B cell (primary cell): ENCODE results near the gene ARSD. TPM values are rescaled to one million over a fixed set of nuclear protein-coding genes. Genes with fewer than 3 reads are reported as not detected.

ENCODE experiments used
- ATAC-seq: fragments of 200-7000 bp; cut with Tn5 transposase; one replicate; pipeline ENCODE4 v1.10.0; 2021; ENCODE audit warnings: low read depth, mild to moderate bottlenecking, moderate number of reproducible peaks, moderate library complexity
- CTCF ChIA-PET: fragments of 350-600 bp; sonication (Branson Sonifier 250); formaldehyde crosslinking; loops from one replicate; lab custom pipeline; 2021; ENCODE audit warnings: antibody characterized with exemption, inconsistent platforms; lab: Charles Lee
- POLR2A ChIA-PET: fragments of 350-600 bp; sonication (Branson Sonifier 250); formaldehyde crosslinking; loops from one replicate; lab custom pipeline; 2021; ENCODE audit warnings: antibody characterized with exemption; lab: Charles Lee
- DNase-seq: peaks from one replicate; pipeline ENCODE4 v3.0.0; 2013
- H2AFZ ChIP-seq: 2 replicates; pipeline ENCODE4 v1.6.1; 2012; ENCODE audit warnings: mild to moderate bottlenecking, low read depth, low read length; ENCODE audit not compliant: insufficient read depth, poor library complexity, severe bottlenecking
- H3K27ac ChIP-seq, 2 donors: 1 replicate in 1 of 2; 2 replicates in 1 of 2; pipeline ENCODE4 v1.5.1; 2012 to 2013; ENCODE audit warnings: low read length in 2 of 2, mild to moderate bottlenecking in 2 of 2, moderate library complexity in 1 of 2
- H3K27me3 ChIP-seq, 4 experiments: fragments of 200-600 bp in 1 of 4; sonication (generic) in 1 of 4; replicated peaks in 1 of 4; 1 replicate in 2 of 4; 2 replicates in 2 of 4; pipeline versions ENCODE4 v1.6.1 to v1.7.0; 2013 to 2016; ENCODE audit warnings: low read length in 3 of 4, mild to moderate bottlenecking in 2 of 4, mixed read lengths in 1 of 4, moderate library complexity in 1 of 4; ENCODE audit not compliant: insufficient read depth in 4 of 4, control insufficient read depth in 3 of 4; ENCODE audit errors: control extremely low read depth in 1 of 4
- H3K36me3 ChIP-seq, 2 experiments: replicated peaks in 1 of 2; 1 replicate in 1 of 2; 2 replicates in 1 of 2; pipeline versions ENCODE4 v1.6.1 to v1.7.1; 2013; ENCODE audit warnings: low read length in 1 of 2; ENCODE audit not compliant: insufficient read depth in 2 of 2, control insufficient read depth in 1 of 2; ENCODE audit errors: control extremely low read depth in 1 of 2, extremely low read depth in 1 of 2
- H3K4me1 ChIP-seq, 2 donors: fragments of 200-600 bp in 1 of 2; sonication (generic) in 1 of 2; 1 replicate in 1 of 2; 2 replicates in 1 of 2; pipeline versions ENCODE4 v1.5.1 to v1.6.1; 2013 to 2017; ENCODE audit warnings: low read length in 2 of 2; ENCODE audit not compliant: control insufficient read depth in 2 of 2, insufficient read depth in 2 of 2
- H3K4me2 ChIP-seq: replicated peaks from 2 replicates; pipeline ENCODE3; 2012; ENCODE audit warnings: mild to moderate bottlenecking, low read depth, low read length; ENCODE audit not compliant: poor library complexity, severe bottlenecking
- H3K4me3 ChIP-seq, 5 experiments: fragments of 200-600 bp in 1 of 5; sonication (generic) in 1 of 5; 1 replicate in 3 of 5; 2 replicates in 2 of 5; pipeline versions ENCODE4 v1.5.1 to v1.7.0; 2011 to 2016; ENCODE audit warnings: low read length in 4 of 5, mild to moderate bottlenecking in 4 of 5, low read depth in 2 of 5, control low read depth in 1 of 5, moderate library complexity in 1 of 5; ENCODE audit not compliant: insufficient read depth in 1 of 5; ENCODE audit errors: control extremely low read depth in 1 of 5, extremely low read depth in 1 of 5
- H3K79me2 ChIP-seq: fragments of 200-600 bp; sonication (generic); one replicate; pipeline ENCODE4 v1.6.0; 2016; ENCODE audit warnings: low read length; ENCODE audit not compliant: control insufficient read depth, insufficient read depth
- H3K9ac ChIP-seq: fragments of 200-600 bp; sonication (generic); 2 replicates; pipeline ENCODE4 v1.6.1; 2017; ENCODE audit warnings: mild to moderate bottlenecking, low read length, moderate library complexity
- H3K9me3 ChIP-seq, 3 donors: one replicate each; pipeline versions ENCODE4 v1.6.1 to v1.7.1; 2013; ENCODE audit warnings: low read length in 2 of 3; ENCODE audit not compliant: control insufficient read depth in 2 of 3, insufficient read depth in 1 of 3; ENCODE audit errors: control extremely low read depth in 1 of 3
- H4K20me1 ChIP-seq: 2 replicates; pipeline ENCODE4 v1.6.0; 2012; ENCODE audit warnings: mild to moderate bottlenecking, low read length; ENCODE audit not compliant: insufficient read depth, control insufficient read depth, poor library complexity, severe bottlenecking
- H3K27ac Mint-ChIP-seq: one replicate; pipeline ENCODE4 v1.8.0; 2021; ENCODE audit warnings: mixed read lengths
- H3K27me3 Mint-ChIP-seq: one replicate; pipeline ENCODE4 v1.8.0; 2021; ENCODE audit warnings: mixed read lengths
- H3K4me1 Mint-ChIP-seq: one replicate; pipeline ENCODE4 v1.8.0; 2021; ENCODE audit warnings: mixed read lengths
- H3K4me3 Mint-ChIP-seq: one replicate; pipeline ENCODE4 v1.8.0; 2021; ENCODE audit warnings: mixed read lengths
- H3K9me3 Mint-ChIP-seq: one replicate; pipeline ENCODE4 v1.8.0; 2022; ENCODE audit warnings: mixed read lengths; ENCODE audit not compliant: insufficient read depth
- EZH2 ChIP-seq: IDR thresholded peaks from 2 replicates; pipeline ENCODE4 v1.6.1; 2012; ENCODE audit warnings: borderline replicate concordance, low read depth, mild to moderate bottlenecking, moderate library complexity, low read length; ENCODE audit not compliant: insufficient read depth, poor library complexity, severe bottlenecking
- WGBS: methylation state at CpG from one replicate; pipeline ENCODE4 v1.1.5; 2013; ENCODE audit warnings: missing lambda C conversion rate; ENCODE audit not compliant: insufficient coverage; 5-methylcytosine and 5-hydroxymethylcytosine counted together
- intact Hi-C: fragments of 100-400 bp; cut with micrococcal nuclease; formaldehyde crosslinking; loops from one replicate; pipeline ENCODE4 v1.10.0; 2022
- polyA plus RNA-seq: library from polyadenylated mRNA; depleted of rRNA; stranded (reverse); fragments of >200 nt; gene quantifications from 2 replicates; pipeline ENCODE4 v1.2.3, GENCODE V29; 2012
- total RNA-seq, 2 donors: library from RNA; stranded (reverse); fragments of 120-200 nt in 1 of 2; gene quantifications; 1 replicate in 1 of 2; 2 replicates in 1 of 2; pipeline versions ENCODE4 v1.2.3 to v1.2.4, GENCODE V29; 2013 to 2022
- TF ChIP-seq, protein P1 (sequence below): fragments of 200-600 bp; IDR thresholded peaks from one replicate; pipeline ENCODE4 v1.8.0; 2022; ENCODE audit warnings: antibody characterized with exemption, mild to moderate bottlenecking

The ARSD gene
- total and polyA plus RNA-seq, 2 donors (not counting 1 experiment from before 2014, with no cell fraction given) = 2.7 to 13.3 TPM

DNA sequence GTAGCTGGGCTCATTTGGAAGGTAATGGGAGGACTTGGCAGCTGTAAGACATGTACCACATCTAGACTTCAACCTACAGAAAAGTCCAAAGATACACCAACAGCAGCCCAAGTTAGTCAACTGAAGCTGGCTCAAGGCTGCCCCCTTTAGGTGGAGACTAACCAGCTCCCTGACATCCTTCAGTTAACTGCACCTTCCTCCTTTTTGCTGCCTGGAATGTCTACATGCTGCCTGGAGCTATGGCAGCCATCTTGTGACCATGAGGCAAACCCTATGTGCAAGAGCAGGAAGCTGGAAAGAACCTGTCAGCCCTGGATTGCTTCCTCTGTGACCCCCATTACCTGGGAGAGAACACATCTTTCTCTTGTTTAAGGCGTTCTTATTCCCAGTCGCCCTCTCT lies 25.8 kb downstream of the ARSD start:
- peaks cover 4% of the 10 kb centered on the region for H3K4me1 Mint-ChIP-seq
- no peaks in the 10 kb centered on the region for H3K36me3 ChIP-seq
- H3K79me2 ChIP-seq = no peaks in the 10 kb centered on the region
- no peak overlapping the region for H3K9ac ChIP-seq
- ATAC-seq (no peak), DNase-seq (no peak)
- POLR2A ChIA-PET = no interaction called here
- H3K9me3 ChIP-seq = peaks cover 0 to 21% (median 10%) of the 10 kb centered on the region in 3 donors
- TF ChIP-seq, protein P1, sequence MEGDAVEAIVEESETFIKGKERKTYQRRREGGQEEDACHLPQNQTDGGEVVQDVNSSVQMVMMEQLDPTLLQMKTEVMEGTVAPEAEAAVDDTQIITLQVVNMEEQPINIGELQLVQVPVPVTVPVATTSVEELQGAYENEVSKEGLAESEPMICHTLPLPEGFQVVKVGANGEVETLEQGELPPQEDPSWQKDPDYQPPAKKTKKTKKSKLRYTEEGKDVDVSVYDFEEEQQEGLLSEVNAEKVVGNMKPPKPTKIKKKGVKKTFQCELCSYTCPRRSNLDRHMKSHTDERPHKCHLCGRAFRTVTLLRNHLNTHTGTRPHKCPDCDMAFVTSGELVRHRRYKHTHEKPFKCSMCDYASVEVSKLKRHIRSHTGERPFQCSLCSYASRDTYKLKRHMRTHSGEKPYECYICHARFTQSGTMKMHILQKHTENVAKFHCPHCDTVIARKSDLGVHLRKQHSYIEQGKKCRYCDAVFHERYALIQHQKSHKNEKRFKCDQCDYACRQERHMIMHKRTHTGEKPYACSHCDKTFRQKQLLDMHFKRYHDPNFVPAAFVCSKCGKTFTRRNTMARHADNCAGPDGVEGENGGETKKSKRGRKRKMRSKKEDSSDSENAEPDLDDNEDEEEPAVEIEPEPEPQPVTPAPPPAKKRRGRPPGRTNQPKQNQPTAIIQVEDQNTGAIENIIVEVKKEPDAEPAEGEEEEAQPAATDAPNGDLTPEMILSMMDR = no peak
- no peak for TF ChIP-seq EZH2
- WGBS = no CpG with 5 or more reads among the region's 2 CpGs
- H3K9me3 Mint-ChIP-seq = no peaks in the 10 kb centered on the region
- H2AFZ ChIP-seq = no peak overlapping the region
- intact Hi-C loops = no loop called here
- H3K27ac ChIP-seq = no peak overlapping the region
- H4K20me1 ChIP-seq = no peaks in the 10 kb centered on the region
- H3K27me3 ChIP-seq = no peaks in the 10 kb centered on the region
- no peaks in the 10 kb centered on the region for H3K4me1 ChIP-seq
- no peak overlapping the region for H3K27ac Mint-ChIP-seq
- no peak overlapping the region for H3K4me3 ChIP-seq
- H3K27me3 Mint-ChIP-seq = no peaks in the 10 kb centered on the region
- no peak overlapping the region for H3K4me2 ChIP-seq
- no peak overlapping the region for H3K4me3 Mint-ChIP-seq
- CTCF ChIA-PET = no interaction called here

DNA sequence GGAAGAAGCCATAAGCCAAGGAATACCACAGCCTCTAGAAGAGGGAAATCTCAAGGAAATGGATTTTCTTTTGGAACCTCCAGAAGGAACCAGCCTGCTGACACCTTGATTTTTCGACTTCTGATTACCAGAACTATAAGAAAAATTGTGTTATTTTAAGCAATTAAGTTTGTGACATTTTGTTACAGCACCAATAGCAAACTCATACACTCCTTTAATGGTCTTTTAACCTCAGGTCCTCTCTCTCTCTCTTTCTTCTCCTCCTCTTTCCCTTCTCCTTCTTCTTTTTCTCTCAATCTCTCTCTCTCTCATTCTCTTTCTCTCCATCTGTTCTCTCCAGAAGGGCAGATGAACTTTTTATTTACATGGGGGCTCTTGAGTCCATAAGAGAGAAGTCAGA lies 26.3 kb downstream of the ARSD start:
- no peak for TF ChIP-seq EZH2
- TF ChIP-seq, protein P1 = no peak
- ChIA-PET POLR2A (no interaction called here), CTCF (no interaction called here)
- Histone ChIP-seq H3K4me2 (no peak overlapping the region), H3K4me1 (peaks cover 0 to 1% of the 10 kb centered on the region in 2 donors), H3K79me2 (no peaks in the 10 kb centered on the region), H3K4me3 (no peak overlapping the region), H3K9me3 (peaks cover 0 to 21% (median 10%) of the 10 kb centered on the region in 3 donors), H3K36me3 (no peaks in the 10 kb centered on the region), H2AFZ (no peak overlapping the region), H4K20me1 (no peaks in the 10 kb centered on the region), H3K27ac (no peak overlapping the region), H3K9ac (no peak overlapping the region), H3K27me3 (no peaks in the 10 kb centered on the region)
- DNase-seq = no peak
- intact Hi-C loops = no loop called here
- no peak for ATAC-seq
- Mint-ChIP-seq H3K27me3 (no peaks in the 10 kb centered on the region), H3K9me3 (no peaks in the 10 kb centered on the region), H3K4me1 (peaks cover 8% of the 10 kb centered on the region), H3K4me3 (no peak overlapping the region), H3K27ac (no peak overlapping the region)
- no CpG with 5 or more reads among the region's 1 CpG for WGBS
